Ramos (cell line): Measurements from ENCODE around the gene POU5F2.

ENCODE experiments used
- in situ Hi-C: fragments of 300-500 bp; cut with MboI; formaldehyde crosslinking; loops from one replicate; pipeline ENCODE4 v1.14.3; 2022; ENCODE audit warnings: low sequenced_read_pairs; ENCODE audit not compliant: unreplicated experiment

Gene POU5F2

DNA sequence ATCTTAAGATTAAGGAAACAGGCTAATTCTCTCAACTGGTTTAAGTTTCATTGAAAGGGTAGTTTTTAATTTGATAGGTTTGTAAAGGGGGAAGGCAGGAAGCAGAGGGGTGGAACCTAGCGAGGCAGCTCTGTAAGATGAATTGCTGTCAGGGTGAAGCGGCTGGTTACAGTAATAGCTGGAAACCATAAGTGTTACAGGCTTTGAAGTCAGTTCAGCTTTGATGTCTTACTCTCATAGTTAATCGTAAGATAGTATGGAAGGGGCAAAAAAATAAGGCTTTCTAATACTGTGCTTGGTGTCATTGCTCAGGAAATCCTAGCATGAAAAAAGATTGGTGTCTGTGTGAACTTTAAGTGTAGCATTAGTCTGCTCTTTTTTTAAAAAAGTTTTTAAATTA is 20.3 kb downstream of the POU5F2 start:
- in situ Hi-C loops: no loop called here

DNA sequence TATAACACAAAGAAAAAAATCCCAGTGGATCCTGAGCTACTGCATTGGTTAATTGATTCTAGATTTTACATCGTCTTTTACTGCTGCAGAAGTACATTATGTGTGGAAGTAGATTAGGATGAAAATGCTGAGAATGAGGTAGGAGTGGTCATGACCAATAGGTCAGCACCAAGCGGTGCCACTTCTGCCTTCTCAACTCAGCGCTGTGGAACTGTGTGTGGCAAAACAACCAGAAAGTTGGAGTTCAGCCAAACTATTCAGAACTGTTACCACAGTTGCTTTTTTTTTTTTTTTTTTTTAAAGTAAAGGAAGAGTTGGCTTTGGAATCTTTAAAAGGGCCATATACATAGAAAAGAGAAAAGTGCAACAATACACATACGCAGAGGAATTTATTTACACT is 24.2 kb downstream of the POU5F2 start:
- in situ Hi-C loops: no loop called here

DNA sequence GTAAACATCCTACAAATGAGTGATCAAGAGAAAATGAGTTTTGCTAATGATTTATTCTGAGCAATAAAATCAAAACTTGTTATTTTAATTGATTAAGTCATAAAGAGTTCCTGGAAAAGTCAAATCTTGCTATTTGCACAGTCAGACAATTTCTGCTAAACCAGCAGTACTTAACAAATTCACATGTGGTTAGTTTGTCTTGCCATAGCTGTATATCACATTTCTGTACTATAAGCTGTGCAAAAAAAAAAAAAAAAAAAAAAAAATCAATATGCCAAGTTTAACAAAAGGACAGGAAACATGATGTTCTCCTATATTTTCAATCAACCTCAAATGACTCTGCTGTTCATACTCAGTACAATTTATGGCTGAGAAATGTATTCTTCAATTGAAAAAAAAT is 24.9 kb downstream of the POU5F2 start:
- in situ Hi-C loops: no loop called here

DNA sequence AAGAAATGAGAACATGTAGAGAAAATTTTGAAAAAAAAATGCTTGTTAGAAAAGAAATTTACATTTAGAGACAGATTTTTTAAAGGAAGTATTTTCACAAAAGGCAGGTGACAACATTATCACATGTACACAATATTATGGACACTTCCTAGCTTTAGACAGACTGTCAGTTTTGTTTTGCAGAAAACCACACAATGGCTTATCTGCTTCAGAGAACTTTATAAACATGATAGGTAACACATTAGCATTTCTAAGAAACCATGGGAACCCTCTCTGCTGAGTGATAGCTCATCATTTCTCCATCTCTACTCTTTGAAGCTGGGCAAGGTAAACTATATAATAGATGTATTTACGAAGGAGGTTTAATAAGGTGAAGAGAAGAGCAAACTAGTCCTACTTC is 25.6 kb downstream of the POU5F2 start:
- in situ Hi-C loops: no loop called here

DNA sequence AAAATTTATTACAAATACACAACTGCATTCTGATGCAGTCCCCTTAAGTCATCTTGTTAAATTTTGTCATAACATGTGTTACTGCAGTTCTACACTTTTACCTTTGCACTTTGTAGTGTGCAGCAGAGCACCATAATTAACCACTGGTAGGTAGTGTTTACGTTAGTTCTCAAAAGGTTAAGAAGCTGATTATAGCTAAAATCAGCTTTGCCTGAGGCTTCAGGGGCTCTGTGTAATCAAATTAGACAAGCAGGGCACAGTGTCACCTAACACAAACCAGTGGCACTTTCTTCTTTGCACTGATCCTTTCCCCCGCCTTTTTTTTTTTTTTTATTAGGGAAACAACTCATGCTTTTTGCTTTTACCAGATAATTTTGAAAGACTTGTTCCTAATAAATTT is 26.1 kb downstream of the POU5F2 start:
- in situ Hi-C loops: no loop called here

DNA sequence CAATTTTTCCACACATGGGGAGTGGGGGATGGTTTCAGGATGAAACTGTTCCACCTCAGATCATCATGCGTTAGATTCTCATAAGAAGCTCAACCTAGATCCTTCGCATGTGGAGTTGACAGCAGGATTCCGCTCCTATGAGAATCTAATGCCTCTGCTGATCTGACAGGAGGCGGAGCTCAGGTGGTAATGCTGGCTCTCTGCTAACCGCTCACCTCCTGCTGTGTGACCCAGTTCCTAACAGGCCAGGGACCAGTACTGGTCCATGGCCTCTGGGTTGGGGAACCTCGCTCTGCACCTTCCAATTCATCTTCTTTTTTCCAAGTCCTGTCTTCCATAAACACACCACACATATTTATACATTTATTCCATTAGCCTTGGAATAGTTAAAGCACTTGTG is 33.0 kb downstream of the POU5F2 start:
- in situ Hi-C loops: no loop called here

DNA sequence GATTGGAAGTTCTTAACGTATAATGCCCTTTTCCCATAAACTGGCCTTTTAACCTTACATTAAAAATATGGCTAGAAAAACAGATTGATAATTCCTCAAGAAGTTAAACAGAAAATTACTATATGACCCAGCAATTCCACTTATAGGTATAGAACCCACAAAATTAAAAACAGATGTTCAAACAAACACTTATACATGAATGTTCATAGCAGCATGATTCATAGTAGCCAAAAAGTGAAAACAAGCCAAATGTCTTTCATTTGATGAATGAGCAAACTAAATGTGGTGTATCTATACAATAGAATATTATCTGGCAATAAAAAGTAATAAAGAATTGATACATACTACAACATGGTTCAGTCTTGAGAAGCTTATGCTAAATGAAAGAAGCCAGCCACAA is 35.5 kb downstream of the POU5F2 start:
- in situ Hi-C loops: no loop called here

DNA sequence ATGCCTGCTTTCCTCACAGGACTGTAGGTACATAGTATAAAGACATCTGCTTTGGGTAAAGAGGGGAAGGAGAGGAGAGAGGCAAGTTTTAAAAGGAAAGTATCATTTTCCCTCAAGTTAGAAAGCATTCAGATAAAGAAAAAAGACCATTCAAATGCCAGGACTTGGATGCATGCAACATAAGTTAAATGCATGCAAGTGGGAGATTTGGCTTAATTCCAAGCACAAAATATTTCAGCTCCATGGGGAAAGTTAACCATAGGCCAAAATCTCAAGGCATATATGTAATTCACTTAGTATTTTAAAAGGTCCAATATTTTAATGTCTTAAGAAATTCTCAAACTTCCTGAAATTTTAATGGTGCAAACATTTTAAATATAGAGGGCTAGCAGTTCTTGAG is 36.4 kb downstream of the POU5F2 start:
- in situ Hi-C loops: no loop called here

DNA sequence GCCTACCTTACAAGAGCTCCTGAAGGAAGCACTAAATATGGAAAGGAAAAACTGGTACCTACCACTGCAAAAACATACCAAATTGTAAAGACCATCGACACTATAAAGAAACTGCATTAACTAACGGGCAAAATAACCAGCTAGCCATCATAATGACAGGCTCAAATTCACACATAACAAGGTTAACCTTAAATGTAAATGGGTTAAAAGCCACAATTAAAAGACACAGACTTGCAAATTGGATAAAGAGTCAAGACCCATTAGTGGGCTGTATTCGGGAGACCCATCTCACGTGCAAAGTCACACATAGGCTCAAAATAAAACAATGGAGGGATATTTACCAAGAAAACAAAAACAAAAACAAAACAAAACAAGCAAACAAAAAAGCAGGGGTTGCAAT is 49.4 kb downstream of the POU5F2 start:
- in situ Hi-C loops: no loop called here
